ENCODE measurements around the gene PRELID1. TPM values are rescaled to one million over a fixed set of nuclear protein-coding genes. Genes with fewer than 3 reads are reported as not detected.

PRELID1 gene
- total and polyA plus RNA-seq, 12 donors: 32.3 to 166 (median 37.1) TPM

DNA sequence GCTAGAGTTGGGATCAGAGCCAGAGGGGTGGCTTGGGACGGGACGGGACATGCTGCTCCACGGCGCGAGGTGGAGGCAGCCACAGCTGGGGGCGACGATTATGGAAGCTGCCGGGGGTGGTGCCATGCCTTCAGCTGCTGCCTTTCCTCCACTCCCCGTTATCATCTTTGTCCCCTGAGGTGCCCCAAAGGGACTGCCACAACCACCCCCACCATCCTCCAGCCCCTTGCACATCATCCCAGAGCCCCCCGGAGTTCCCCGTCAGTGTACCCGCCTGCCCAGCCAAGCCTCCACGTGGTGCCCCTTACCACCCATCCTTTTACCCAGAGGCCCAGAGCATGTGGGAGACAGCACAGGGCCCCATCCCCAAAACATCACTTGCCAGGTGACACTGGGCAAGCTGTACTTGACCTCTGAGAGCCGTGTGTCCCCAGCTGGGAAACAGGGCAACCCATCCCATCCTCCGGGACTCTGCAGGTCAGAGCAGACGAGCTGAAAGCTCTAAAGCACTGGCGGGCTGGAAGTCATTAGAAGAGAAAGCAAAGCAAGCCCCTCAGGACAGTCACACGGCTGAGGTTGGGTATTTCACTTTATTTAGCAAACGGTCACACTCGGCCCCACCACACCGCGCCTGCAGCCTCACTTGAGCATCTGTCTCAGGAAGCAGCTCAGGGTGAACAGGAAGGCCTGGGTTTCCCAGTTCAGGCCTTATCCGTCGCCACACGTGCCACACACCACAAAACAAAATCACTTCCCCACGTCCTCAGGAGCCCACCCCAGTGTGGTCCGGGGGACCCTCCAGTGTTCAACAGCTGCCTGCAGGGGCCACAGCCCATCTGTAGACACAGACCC is 27.6 kb downstream of the PRELID1 start:
- Histone ChIP-seq H3K4me1 (peaks cover 5 to 39% (median 20%) of the 10 kb centered on the region in 9 donors), H3K27ac (no peak overlapping the region), H3K36me3 (peaks cover 0 to 75% (median 24%) of the 10 kb centered on the region in 9 donors), H3K9me3 (no peaks in the 10 kb centered on the region), H3K4me3 (no peak overlapping the region), H3K27me3 (no peaks in the 10 kb centered on the region)
- 79 to 84% methylated on average over 27 of the region's 27 CpGs for WGBS, 2 donors
- intact Hi-C loops (cut with DNase I): no loop called here
- ATAC-seq (no peak), DNase-seq (no peak)
- TF ChIP-seq, protein P1, sequence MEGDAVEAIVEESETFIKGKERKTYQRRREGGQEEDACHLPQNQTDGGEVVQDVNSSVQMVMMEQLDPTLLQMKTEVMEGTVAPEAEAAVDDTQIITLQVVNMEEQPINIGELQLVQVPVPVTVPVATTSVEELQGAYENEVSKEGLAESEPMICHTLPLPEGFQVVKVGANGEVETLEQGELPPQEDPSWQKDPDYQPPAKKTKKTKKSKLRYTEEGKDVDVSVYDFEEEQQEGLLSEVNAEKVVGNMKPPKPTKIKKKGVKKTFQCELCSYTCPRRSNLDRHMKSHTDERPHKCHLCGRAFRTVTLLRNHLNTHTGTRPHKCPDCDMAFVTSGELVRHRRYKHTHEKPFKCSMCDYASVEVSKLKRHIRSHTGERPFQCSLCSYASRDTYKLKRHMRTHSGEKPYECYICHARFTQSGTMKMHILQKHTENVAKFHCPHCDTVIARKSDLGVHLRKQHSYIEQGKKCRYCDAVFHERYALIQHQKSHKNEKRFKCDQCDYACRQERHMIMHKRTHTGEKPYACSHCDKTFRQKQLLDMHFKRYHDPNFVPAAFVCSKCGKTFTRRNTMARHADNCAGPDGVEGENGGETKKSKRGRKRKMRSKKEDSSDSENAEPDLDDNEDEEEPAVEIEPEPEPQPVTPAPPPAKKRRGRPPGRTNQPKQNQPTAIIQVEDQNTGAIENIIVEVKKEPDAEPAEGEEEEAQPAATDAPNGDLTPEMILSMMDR (IDR thresholded peaks at IDR 0.05): no peak

DNA sequence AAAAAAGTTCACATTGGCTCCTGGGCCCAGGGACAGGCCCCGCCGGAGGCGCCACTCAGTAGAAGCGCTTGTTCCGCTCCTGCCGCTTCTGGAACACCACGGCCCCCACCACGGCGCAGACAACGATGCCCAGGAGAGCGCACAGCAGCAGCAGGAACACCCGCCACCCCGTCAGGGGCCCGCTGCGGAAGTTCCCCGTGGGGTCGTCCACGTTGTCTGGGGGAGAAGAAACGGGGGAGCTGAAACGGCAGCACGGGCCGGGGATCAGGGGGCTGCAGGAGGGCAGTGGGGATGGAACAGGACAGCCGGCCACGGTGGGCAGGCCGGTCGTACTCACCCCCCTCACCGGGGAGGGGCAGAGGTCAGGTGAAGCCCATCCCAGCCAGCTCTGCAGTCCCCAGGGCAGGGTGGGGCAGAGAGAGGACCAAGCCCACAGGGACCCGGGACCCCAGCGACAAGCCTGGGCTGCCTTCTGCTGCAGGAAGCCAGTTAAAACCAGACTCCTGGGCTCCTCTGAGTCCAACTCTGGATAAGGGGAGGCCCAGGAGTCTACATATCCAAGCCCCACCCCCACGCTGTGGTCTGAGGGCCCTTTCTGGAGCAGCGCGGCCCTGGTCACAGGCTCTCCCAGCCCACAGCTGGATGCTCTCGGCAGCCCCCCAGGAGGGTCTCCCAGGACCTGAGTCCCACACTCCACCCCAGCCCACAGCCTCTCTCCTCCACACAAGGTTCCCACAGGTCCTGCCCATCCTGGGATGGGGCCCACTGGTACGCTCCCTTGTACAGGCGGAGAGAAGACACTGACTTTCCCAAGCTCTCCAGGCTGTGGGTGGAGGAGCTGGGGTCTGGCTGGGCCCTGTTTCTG is 28.7 kb downstream of the PRELID1 start:
- H3K4me3 ChIP-seq: no peak overlapping the region
- intact Hi-C loops (cut with DNase I): no loop called here
- TF ChIP-seq, protein P1 (IDR thresholded peaks at IDR 0.05): no peak
- H3K4me1 ChIP-seq: peaks cover 5 to 39% (median 23%) of the 10 kb centered on the region in 9 donors
- ATAC-seq (no peak), DNase-seq (no peak)
- no peaks in the 10 kb centered on the region for H3K27me3 ChIP-seq
- no peaks in the 10 kb centered on the region for H3K9me3 ChIP-seq
- peaks cover 0 to 86% (median 28%) of the 10 kb centered on the region in 9 donors for H3K36me3 ChIP-seq
- no peak overlapping the region for H3K27ac ChIP-seq
- 90 to 92% methylated on average over 35 of the region's 35 CpGs for WGBS, 2 donors

DNA sequence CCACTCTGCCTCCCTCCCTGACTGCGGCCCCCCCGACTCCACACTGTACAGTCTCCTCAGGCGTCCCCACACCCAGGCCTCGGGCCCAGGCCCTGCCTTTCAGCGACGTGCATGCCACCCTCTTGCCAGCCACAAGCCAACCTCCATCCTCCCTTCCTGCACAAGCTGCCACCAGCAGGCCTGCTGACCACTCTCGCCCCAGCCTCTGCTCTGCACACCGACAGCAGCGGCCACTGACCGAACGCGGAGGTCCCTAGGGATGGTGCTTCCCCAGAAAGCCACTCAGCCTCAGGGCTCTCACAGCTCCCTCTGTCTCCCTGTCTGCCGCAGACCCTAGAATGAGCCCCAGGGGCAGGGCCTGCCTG is 29.3 kb downstream of the PRELID1 start:
- DNase-seq: no peak
- 86 to 89% methylated on average over 13 of the region's 13 CpGs for WGBS, 2 donors

More for the DNA sequence above, 29.3 kb downstream of the PRELID1 start:
- Histone ChIP-seq H3K9me3 (no peaks in the 10 kb centered on the region), H3K4me3 (no peak overlapping the region), H3K36me3 (peaks cover 0 to 92% (median 32%) of the 10 kb centered on the region in 9 donors), H3K27me3 (no peaks in the 10 kb centered on the region), H3K4me1 (peaks cover 5 to 33% (median 21%) of the 10 kb centered on the region in 9 donors), H3K27ac (no peak overlapping the region)
- TF ChIP-seq, protein P1 (IDR thresholded peaks at IDR 0.05): no peak
- intact Hi-C loops (cut with DNase I): no loop called here
- no peak for ATAC-seq
